Body of pancreas (tissue), 4 donors: ENCODE data around the gene CROCC2.

Experiments
- POLR2A ChIP-seq, 3 donors: fragments of 450-650 bp; IDR thresholded peaks; one replicate each; pipeline ENCODE4 v1.6.1; 2016; ENCODE audit warnings: antibody characterized with exemption in 3 of 3, mild to moderate bottlenecking in 2 of 3
- TF ChIP-seq, protein P1 (sequence below), 7 experiments: fragments of 450-650 bp in 4 of 7; fragments of 200-600 bp in 3 of 7; sonication (generic) in 3 of 7; IDR thresholded peaks; one replicate each; pipeline ENCODE4 v1.5.1; 2016 to 2019; ENCODE audit warnings: antibody characterized with exemption in 7 of 7

GRCh38 chr2:240921311-240921994, 15.3 kb downstream of the CROCC2 start:
- no peak for TF ChIP-seq POLR2A (IDR thresholded peaks at IDR 0.05)
- TF ChIP-seq, protein P1, sequence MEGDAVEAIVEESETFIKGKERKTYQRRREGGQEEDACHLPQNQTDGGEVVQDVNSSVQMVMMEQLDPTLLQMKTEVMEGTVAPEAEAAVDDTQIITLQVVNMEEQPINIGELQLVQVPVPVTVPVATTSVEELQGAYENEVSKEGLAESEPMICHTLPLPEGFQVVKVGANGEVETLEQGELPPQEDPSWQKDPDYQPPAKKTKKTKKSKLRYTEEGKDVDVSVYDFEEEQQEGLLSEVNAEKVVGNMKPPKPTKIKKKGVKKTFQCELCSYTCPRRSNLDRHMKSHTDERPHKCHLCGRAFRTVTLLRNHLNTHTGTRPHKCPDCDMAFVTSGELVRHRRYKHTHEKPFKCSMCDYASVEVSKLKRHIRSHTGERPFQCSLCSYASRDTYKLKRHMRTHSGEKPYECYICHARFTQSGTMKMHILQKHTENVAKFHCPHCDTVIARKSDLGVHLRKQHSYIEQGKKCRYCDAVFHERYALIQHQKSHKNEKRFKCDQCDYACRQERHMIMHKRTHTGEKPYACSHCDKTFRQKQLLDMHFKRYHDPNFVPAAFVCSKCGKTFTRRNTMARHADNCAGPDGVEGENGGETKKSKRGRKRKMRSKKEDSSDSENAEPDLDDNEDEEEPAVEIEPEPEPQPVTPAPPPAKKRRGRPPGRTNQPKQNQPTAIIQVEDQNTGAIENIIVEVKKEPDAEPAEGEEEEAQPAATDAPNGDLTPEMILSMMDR (IDR thresholded peaks at IDR 0.05), result no peak
